ENCODE measurements around the gene FAM171A1.

FAM171A1 gene

DNA sequence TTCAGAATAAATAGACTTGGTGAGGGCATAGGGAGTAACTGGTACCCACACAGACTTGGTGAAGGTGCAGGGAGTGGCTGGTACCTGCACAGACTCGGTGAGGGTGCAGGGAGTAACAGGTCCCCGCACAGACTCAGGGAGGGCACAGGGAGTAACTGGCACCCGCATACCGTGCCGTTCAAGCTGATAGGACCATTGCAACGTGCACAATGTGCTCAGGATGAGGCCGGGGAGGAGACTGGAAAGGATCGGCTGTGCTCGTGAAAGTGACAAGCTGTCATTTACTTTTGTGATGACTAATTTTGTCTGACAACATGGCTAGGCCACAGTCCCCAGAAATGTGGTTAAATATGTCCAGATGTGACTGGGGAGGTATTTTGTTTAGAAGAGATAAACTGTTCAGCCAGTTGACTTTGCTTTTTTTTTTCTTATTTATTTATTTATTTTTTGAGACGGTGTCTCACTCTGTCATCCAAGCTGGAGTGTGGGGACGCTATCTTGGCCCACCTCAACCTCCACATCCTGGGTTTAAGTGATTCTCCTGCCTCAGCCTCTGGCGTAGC, 126.4 kb downstream of the FAM171A1 start:
- peaks cover 14% of the 10 kb centered on the region for H3K4me1 Mint-ChIP-seq
- H3K4me3 Mint-ChIP-seq = peak overlapping the region; percentile 8
- H3K27ac Mint-ChIP-seq = peak overlapping the region; percentile 74
- DNase-seq (ENCODE audit: low spot score in 2 of 2) (peak in 1 of 2 donors; percentile 67), ATAC-seq (peak; percentile 93)
- no peaks in the 10 kb centered on the region for H3K9me3 Mint-ChIP-seq
- H3K36me3 Mint-ChIP-seq = no peaks in the 10 kb centered on the region

- DNase-seq (ENCODE audit: low spot score in 2 of 2) (no peak), ATAC-seq (no peak)
- Mint-ChIP-seq H3K9me3 (no peaks in the 10 kb centered on the region), H3K4me1 (peaks cover 14% of the 10 kb centered on the region), H3K36me3 (no peaks in the 10 kb centered on the region), H3K4me3 (no peak overlapping the region), H3K27ac (no peak overlapping the region)
These were observed 128.7 kb downstream of the FAM171A1 start for GRCh38 chr10:15242261-15242840.

DNA sequence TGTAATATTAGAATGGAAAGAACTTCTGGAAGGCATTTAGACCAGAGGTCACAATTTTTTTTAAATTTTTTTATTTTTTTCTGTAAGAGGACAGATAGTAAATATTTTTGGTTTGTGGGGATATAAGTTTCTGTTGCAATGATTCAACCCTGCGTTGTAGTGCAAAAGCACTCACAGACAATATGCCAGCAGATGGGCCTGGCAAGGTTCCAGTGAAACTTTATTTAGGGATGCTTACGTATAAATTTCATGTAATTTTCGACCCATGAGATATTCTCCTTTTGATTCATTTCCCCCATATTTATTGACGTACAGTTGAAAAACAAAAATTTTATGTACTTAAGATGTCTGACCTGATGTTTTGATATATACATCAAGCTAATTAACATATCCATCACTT, 129.8 kb downstream of the FAM171A1 start:
- Mint-ChIP-seq H3K27ac (no peak overlapping the region), H3K4me3 (no peak overlapping the region), H3K4me1 (peaks cover 14% of the 10 kb centered on the region), H3K9me3 (no peaks in the 10 kb centered on the region), H3K36me3 (no peaks in the 10 kb centered on the region)
- ATAC-seq (no peak), DNase-seq (ENCODE audit: low spot score in 2 of 2) (no peak)

DNA sequence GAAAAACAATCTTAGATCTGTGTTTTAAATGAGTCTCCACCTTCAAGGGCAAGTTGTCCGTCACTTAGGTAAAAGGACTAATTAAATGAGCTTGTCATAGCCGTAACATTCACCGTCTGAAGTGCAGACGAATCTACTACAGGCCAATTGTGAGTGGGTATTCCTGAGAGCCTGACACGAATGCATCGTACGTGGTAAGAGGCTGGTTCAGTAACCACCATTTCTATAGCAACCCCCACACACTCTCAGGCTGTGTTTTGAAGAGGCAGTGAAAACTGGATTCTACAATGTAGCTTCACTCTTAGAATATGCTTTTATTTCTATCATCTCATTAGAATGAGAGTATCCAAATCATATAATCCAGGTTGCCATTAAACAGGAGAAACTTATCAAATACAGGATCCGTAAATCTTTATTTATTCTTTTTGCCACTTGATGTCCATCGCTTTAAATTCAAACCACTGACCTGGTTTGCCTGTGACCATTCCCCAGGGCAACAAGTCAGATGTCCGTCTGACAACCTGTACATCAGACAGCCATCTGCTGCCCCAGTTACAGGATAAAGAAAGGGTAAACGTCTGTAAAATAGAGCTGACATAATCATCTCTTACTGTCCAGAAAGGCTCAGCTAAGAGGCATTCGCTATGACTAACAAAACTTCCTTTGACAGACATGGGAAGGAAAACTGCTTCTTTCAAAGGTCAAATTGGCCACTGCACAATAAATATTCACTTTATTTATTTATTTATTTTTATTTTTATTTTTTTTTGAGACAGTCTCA, 132.3 kb downstream of the FAM171A1 start:
- peak; percentile 96 for ATAC-seq
- peak overlapping the region; percentile 7 for H3K4me3 Mint-ChIP-seq
- no peaks in the 10 kb centered on the region for H3K9me3 Mint-ChIP-seq
- H3K4me1 Mint-ChIP-seq = no peaks in the 10 kb centered on the region
- H3K27ac Mint-ChIP-seq = peak overlapping the region; percentile 0
- DNase-seq (ENCODE audit: low spot score in 2 of 2) = no peak
- H3K36me3 Mint-ChIP-seq = no peaks in the 10 kb centered on the region

DNA sequence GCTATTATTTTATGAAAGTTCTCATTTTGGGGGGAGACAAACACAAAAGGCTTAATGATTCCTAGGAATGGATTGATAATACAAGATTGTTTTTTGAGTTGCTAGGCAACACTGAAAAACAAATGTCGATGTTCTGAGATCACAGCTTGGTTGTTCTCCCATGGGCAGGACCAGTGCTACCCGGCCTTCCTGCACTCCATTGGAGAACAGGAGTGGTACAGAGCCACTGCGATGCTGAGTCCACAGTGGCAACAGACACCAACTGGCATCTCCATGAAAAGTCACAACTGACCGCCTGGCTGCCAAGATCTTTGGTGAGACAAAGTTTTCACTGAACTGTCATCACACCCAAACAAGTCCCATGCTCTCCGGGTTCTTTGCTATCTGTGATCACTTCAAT, 133.7 kb downstream of the FAM171A1 start:
- ATAC-seq (no peak), DNase-seq (ENCODE audit: low spot score in 2 of 2) (no peak)
- no peak overlapping the region for H3K27ac Mint-ChIP-seq
- H3K36me3 Mint-ChIP-seq = no peaks in the 10 kb centered on the region
- H3K4me3 Mint-ChIP-seq = no peak overlapping the region
- no peaks in the 10 kb centered on the region for H3K4me1 Mint-ChIP-seq
- H3K9me3 Mint-ChIP-seq = no peaks in the 10 kb centered on the region

DNA sequence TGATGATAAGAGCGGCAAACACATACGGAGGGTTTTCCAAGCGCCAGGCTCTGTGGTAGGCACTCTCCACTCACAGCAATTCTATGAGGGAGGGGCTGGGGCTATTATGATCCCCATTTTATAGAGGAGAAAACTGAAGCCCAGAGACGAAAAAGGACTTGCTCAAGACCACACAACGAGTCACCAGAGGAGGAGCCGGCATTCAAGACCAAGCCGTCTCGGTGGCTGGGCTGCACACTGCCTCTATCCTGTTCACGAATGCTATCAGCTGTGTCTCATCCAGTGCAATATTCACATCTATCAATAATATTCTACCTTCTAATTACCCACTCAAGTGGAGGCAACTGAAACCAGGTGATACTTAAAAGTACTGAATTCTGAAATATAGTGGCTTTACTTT, 134.7 kb downstream of the FAM171A1 start:
- H3K36me3 Mint-ChIP-seq = no peaks in the 10 kb centered on the region
- H3K4me3 Mint-ChIP-seq = no peak overlapping the region
- no peaks in the 10 kb centered on the region for H3K9me3 Mint-ChIP-seq
- no peaks in the 10 kb centered on the region for H3K4me1 Mint-ChIP-seq
- H3K27ac Mint-ChIP-seq = no peak overlapping the region
- no peak for ATAC-seq
- no peak for DNase-seq (ENCODE audit: low spot score in 2 of 2)

GRCh38 chr10:15232279-15232678, 138.8 kb downstream of the FAM171A1 start:
- H3K4me1 Mint-ChIP-seq = no peaks in the 10 kb centered on the region
- no peaks in the 10 kb centered on the region for H3K36me3 Mint-ChIP-seq
- H3K9me3 Mint-ChIP-seq = peaks cover 2% of the 10 kb centered on the region
- DNase-seq (ENCODE audit: low spot score in 2 of 2) = no peak
- no peak for ATAC-seq
- H3K4me3 Mint-ChIP-seq = no peak overlapping the region
- H3K27ac Mint-ChIP-seq = no peak overlapping the region

DNA sequence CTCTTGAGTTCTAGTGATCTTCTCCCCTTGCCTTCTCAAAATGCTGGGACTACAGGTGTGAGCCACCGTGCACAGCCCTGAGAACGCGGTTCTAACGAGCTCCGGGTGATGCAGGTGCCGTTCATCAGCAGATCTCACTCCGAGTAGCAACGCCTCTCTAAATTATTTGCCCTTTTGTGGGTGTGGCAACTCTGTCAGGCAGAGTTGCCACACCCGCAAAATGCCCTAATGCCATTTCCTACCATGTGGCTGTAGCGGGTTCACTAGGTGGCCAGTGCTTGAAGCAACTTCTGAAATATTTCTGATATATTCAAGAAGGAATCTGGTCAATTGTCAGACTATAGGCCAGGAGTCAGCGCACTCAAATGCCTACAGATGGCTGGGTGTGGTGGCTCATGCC, 139.7 kb downstream of the FAM171A1 start:
- DNase-seq (ENCODE audit: low spot score in 2 of 2) (no peak), ATAC-seq (no peak)
- H3K4me3 Mint-ChIP-seq = no peak overlapping the region
- H3K36me3 Mint-ChIP-seq = no peaks in the 10 kb centered on the region
- H3K9me3 Mint-ChIP-seq = peaks cover 2% of the 10 kb centered on the region
- H3K4me1 Mint-ChIP-seq = no peaks in the 10 kb centered on the region
- H3K27ac Mint-ChIP-seq = no peak overlapping the region

GRCh38 chr10:15230257-15230656, 140.8 kb downstream of the FAM171A1 start:
- no peak for ATAC-seq
- Mint-ChIP-seq H3K36me3 (no peaks in the 10 kb centered on the region), H3K9me3 (peaks cover 2% of the 10 kb centered on the region), H3K4me3 (no peak overlapping the region), H3K4me1 (no peaks in the 10 kb centered on the region), H3K27ac (no peak overlapping the region)
- no peak for DNase-seq (ENCODE audit: low spot score in 2 of 2)

DNA sequence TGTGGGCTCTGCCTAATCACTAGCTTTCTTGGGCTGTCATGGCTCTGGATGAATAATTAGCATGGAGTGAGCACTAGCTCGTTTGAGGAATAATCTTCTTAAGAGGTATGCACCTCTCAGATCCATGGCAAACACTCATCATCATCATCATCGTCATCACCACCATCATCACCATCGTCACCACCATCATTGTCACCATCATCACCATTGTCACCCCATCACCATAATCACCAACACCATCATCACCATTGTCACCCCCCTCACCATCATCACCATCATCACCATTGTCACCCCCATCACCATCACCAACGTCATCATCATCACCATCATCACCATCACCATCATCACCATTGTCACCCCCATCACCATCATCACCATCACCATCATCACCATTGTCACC, 141.8 kb downstream of the FAM171A1 start:
- no peaks in the 10 kb centered on the region for H3K36me3 Mint-ChIP-seq
- H3K27ac Mint-ChIP-seq = no peak overlapping the region
- no peak for DNase-seq (ENCODE audit: low spot score in 2 of 2)
- H3K4me1 Mint-ChIP-seq = no peaks in the 10 kb centered on the region
- H3K4me3 Mint-ChIP-seq = no peak overlapping the region
- no peak for ATAC-seq
- peaks cover 6% of the 10 kb centered on the region for H3K9me3 Mint-ChIP-seq

DNA sequence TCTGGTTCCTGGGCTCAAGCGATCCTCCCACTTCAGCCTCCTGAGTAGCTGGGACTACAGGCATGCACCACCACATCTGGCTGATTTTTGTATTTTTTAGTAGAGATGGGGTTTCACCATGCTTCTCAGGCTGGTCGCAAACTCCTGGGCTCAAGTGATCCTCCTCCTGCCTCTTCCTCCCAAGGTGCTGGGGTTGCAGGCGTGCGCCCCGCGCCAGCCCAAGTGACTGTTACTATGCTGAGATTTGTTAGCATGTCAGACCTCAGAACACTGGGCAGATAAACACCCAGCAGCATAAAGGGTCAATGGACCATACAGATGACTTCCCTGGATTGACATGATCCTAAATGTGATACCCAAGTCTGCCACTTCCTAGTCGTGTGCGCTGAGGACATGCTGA, 142.7 kb downstream of the FAM171A1 start:
- DNase-seq (ENCODE audit: low spot score in 2 of 2) (no peak), ATAC-seq (no peak)
- H3K4me1 Mint-ChIP-seq = no peaks in the 10 kb centered on the region
- no peak overlapping the region for H3K4me3 Mint-ChIP-seq
- H3K27ac Mint-ChIP-seq = no peak overlapping the region
- H3K36me3 Mint-ChIP-seq = no peaks in the 10 kb centered on the region
- H3K9me3 Mint-ChIP-seq = peaks cover 6% of the 10 kb centered on the region

GRCh38 chr10:15227611-15228372, 143.3 kb downstream of the FAM171A1 start:
- peaks cover 6% of the 10 kb centered on the region for H3K9me3 Mint-ChIP-seq
- no peaks in the 10 kb centered on the region for H3K36me3 Mint-ChIP-seq
- no peaks in the 10 kb centered on the region for H3K4me1 Mint-ChIP-seq
- no peak overlapping the region for H3K4me3 Mint-ChIP-seq
- ATAC-seq (no peak), DNase-seq (ENCODE audit: low spot score in 2 of 2) (no peak)
- no peak overlapping the region for H3K27ac Mint-ChIP-seq

- H3K4me3 Mint-ChIP-seq = no peak overlapping the region
- DNase-seq (ENCODE audit: low spot score in 2 of 2) (no peak), ATAC-seq (no peak)
- H3K4me1 Mint-ChIP-seq = no peaks in the 10 kb centered on the region
- H3K9me3 Mint-ChIP-seq = peaks cover 6% of the 10 kb centered on the region
- H3K36me3 Mint-ChIP-seq = no peaks in the 10 kb centered on the region
- no peak overlapping the region for H3K27ac Mint-ChIP-seq
These were observed 145.6 kb downstream of the FAM171A1 start for GRCh38 chr10:15225511-15225910.

DNA sequence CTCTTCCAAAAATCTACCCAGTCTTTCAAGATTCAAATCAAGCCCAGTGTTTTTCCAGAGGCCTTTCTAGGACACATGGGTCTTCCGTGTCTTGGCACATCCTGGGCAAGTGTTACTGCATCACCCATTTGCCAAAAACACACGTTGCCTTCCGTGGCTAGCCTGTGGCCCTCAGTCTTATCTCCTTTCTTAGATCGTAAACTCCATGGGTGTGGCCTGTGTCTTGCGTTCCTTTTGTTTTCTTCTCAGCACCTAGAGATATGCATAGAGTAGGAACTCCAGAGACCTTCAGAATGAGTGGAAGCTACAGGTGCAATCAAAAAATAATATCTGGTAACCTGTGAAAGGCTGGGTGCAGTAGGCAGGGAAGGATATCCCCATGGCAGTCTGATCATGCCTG, 146.1 kb downstream of the FAM171A1 start:
- H3K4me3 Mint-ChIP-seq = no peak overlapping the region
- no peaks in the 10 kb centered on the region for H3K4me1 Mint-ChIP-seq
- no peak for DNase-seq (ENCODE audit: low spot score in 2 of 2)
- peaks cover 6% of the 10 kb centered on the region for H3K9me3 Mint-ChIP-seq
- no peak overlapping the region for H3K27ac Mint-ChIP-seq
- no peaks in the 10 kb centered on the region for H3K36me3 Mint-ChIP-seq
- ATAC-seq = no peak

DNA sequence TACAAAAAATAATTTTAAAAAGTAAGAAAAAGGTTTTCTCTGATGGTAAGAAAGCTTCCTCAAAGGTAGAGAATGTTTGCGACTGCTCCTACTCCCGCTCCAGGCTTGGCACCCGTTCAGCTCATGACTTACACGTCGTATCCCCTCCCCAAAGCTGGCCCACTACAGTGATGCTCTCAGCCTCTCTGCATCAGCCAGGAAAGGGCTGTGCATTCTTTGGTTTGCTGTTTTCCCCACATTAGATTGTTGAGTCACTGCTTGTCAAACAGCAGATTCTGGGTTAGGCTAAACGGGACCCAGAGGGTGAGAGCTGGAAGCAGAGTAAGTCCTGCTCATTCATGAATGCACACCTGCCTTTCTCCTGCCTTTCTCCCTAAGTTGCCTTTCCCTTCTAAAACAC, 147.9 kb downstream of the FAM171A1 start:
- DNase-seq (ENCODE audit: low spot score in 2 of 2) = no peak
- no peak for ATAC-seq
- no peaks in the 10 kb centered on the region for H3K36me3 Mint-ChIP-seq
- H3K4me1 Mint-ChIP-seq = no peaks in the 10 kb centered on the region
- H3K4me3 Mint-ChIP-seq = no peak overlapping the region
- H3K9me3 Mint-ChIP-seq = peaks cover 4% of the 10 kb centered on the region
- no peak overlapping the region for H3K27ac Mint-ChIP-seq

All from stimulated activated effector memory CD8-positive, alpha-beta T cell treated with anti-CD3 and anti-CD28 coated beads, Interleukin-12 subunit alpha, Interleukin-12 subunit beta, amount 100 ng/mL, for 72 hours (primary cell).